GM19099 (cell line): ENCODE data around the gene SAMHD1.

Experiments used
- POLR2A ChIP-seq: IDR thresholded peaks from 3 replicates; pipeline ENCODE4 v1.6.1; 2011; ENCODE audit warnings: low read depth; ENCODE audit not compliant: insufficient read length; ENCODE audit errors: extremely low read depth

SAMHD1 gene

DNA sequence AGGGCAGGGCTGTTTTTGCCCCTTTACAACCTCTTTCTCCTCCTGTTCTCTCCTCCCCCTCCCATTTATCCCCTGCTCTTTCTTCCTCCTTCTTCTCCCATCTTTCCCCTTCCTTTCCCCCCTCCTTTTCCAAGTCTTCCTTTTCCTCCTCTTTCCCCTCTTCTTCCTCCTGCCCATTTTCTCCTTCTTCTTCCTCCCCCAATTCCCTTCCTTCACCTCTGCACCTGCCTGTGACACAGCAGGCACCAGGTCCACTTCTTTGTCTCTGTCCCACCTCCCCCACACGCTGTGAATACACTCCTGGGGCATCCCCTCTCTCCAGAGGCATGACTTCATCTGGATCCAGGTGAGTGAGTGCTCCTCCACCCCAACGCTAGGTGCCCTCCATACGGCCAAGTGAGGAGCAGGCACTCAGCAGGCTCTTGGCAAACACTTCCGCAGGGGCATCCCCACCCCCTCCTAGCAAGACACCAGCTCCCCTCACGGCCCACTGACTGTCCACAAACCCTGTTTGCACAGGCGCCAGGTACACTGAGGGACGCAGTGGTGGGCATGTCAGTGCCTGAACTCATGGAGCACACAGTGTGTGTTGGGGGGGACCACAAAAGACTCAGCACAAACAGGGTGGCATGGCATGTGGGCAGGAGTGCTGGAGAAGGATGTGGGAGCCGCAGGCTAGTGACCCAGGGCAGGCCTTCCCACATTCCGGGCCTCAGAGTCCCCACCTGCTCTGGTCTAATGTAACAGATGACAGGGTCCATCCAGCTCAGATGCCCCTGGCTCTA is 86.2 kb downstream of the SAMHD1 start:
- no peak for TF ChIP-seq POLR2A

DNA sequence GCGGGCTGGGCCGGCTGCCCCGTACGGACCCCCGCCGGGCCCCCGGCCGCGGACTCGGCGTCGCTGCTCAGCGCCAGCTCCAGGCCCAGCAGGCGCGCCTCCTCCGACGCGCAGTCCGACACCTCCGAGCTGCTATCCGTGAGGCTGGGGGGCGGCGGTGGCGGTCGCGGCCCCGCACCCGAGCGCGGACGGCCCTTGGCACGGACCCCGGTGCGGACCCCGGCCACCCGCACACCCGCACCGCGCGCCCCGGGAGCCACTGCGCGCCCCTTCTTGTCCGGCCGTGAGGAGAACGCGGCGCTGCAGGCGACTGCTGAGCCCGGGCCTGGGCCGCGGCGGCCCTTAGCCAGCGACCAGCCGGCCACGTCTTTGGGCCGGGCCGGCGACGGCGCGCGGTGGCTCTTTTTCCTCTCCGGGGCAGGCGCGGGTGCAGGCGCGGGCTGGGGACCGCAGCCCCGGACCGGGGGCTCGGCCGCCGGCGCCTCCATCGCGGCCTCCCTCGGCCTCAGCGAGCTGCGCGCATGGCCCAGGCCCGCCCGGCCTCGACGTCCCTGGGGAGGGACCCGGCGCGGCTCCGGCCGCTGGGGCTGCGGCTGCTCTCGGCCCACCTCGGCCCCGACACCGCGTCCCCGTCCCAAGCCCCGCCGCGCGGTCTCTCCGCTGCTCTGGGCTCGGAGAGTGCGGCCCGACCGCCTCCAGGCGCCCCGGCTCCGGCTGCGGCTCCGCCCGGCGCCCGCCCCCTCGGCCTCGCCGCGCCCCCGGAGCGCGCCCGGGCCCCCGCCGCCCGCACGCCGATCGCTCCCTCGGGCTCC is 88.4 kb downstream of the SAMHD1 start:
- peak; percentile 31 for TF ChIP-seq POLR2A

DNA sequence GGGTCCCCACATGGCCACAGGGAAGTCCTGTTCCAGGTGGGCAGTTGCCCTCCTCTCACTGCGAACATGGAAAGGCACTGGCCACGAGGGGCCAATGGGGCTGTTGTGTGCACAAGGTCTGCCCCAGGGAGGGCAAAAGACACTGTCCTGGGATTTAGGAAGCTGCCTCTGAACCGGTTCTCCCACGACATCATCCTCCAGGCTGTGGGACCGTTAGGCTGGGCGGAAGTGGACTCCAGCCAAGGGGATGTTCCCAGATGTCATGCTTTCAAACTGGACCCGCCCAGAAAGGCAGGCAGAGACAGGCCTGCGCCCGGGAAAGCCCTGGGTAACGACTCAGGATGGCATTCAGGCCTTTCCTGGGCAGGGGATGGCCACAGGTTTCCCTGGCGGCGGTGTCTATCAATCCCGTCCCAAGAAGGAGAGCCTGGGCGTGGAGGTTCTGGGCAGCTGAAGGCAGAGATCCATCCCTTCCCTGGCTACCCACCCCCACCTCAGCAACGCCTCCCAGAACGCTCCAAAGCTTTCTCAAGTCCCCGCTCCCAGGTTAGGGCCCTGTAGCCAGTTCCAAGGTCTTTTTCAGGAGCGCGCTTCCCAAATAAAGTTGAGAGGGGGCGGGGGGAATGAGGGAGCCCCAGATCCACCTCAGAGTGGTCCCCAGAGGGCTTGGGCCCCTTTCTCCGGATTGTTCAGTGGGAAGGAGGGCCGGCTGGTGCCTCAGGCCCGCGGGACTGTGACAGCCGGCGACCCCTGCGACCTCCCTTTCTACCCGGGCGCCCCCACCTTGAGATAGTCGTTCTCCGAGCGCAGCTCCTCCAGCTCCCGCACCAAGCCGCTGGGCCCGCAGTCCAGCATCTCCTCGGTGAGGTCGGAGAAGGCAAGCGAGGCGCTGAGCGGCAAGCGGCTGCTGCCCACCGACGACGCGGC is 89.4 kb downstream of the SAMHD1 start:
- TF ChIP-seq POLR2A = no peak

DNA sequence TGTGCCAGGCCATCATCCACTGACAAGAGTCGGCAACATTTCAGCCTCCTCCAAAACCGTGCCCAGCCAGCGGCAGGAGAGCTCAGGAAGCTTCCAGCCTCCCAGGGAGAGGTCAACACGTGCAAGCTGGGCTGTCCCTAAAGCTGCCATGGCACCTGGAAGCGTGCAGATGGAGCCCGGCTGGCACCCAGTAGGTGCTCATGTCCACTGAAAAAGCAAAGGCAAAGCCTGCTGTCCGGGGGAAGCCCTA is 90.0 kb downstream of the SAMHD1 start:
- TF ChIP-seq POLR2A = no peak

DNA sequence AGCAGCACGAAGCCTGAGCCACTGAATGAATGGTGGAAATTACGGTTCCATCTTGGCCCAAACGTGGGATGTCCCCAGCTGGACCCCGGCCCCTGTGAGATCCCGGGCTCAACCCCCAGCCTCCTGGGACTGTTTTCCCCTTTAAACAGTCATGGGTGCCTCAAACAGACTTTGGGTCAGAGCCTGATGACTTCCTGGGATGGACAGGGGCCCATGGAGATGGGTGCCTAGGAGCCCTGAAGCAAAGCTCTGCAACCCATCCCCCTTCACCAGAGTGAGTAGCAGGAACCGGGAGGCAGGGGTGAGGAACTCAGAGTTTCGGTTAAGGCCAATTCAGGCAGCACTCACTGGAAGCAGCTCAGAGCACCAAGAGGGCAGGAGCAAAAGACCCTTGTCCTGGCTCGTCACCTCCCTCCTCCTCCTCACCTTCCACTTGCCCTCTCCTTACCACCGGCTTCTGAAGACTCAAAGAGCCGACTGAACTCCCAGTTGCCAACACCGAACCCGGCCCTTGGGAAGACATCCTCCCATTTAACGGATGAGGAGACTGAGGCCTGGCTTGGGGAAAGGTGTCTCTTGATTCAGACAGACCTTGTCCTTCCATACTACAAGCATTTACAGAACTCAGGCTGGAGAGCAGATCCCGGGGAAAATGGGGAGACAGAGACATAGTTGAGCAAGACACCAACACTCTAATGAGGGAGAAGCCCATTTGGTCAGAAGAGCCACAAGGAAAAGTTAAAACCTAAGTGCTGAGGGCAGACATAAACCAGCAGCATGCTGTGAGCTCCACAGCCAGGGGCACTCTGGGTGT is 90.5 kb downstream of the SAMHD1 start:
- no peak for TF ChIP-seq POLR2A

DNA sequence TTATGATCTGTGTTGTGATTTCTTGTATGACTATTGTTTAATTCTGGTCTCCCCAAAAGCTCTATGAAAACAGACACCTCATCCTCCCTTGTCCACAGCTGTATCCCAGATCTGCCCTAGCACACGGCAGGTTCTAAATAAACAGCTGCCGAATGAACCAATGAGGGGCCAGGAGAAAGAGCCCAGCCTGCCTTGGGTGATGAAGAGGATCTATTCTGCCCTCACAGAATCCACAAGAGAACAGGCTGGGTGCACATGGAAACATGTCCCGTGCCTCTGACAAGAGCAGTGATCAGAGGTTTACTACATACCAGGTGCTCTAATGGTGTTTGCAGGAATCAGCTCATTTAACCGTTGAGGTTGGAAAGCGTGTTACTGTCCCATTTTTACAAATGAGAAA is 91.2 kb downstream of the SAMHD1 start:
- TF ChIP-seq POLR2A = no peak

DNA sequence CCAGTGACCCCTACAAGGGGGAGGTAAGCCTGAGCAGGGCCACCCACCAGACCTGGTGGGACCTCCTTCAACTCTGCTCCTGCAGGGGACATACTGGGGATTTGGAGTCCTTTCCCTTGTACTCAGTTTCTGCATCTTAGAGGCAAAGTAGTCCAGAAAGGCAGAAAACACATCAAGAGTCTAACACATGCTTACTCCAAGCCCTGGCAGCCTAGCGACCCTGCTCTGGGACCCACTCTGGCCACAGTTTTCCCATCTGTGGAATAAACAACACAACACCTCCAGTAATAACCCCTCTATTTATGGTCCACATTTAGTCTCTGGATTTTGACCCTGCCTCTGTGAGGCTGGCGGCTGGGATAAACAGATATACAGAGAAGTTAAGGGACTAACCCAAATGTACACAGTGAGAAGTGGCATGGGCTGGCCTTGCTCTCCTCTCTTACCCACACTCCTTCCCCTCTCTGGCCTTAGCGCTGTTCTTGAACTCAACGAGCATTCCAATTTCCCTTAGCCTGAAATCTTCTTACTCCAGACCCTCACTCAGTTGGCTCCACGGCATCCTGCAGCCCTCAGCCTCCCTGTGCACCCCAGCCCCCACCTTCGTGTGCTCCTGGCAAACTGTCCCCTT is 91.7 kb downstream of the SAMHD1 start:
- TF ChIP-seq POLR2A = no peak

DNA sequence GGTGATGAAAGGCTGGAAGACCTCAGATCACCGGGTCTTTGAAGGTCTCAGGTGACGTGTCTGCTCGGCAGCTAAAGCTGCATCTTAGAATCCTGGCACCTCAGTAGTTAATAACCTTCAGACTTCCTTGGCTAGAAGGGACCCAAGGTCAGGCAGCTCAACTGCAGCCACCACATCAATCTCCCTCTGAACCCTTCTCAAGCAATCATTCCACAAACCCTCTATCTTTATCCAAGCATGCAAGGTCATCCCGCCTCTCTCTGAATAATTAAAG is 92.3 kb downstream of the SAMHD1 start:
- no peak for TF ChIP-seq POLR2A

DNA sequence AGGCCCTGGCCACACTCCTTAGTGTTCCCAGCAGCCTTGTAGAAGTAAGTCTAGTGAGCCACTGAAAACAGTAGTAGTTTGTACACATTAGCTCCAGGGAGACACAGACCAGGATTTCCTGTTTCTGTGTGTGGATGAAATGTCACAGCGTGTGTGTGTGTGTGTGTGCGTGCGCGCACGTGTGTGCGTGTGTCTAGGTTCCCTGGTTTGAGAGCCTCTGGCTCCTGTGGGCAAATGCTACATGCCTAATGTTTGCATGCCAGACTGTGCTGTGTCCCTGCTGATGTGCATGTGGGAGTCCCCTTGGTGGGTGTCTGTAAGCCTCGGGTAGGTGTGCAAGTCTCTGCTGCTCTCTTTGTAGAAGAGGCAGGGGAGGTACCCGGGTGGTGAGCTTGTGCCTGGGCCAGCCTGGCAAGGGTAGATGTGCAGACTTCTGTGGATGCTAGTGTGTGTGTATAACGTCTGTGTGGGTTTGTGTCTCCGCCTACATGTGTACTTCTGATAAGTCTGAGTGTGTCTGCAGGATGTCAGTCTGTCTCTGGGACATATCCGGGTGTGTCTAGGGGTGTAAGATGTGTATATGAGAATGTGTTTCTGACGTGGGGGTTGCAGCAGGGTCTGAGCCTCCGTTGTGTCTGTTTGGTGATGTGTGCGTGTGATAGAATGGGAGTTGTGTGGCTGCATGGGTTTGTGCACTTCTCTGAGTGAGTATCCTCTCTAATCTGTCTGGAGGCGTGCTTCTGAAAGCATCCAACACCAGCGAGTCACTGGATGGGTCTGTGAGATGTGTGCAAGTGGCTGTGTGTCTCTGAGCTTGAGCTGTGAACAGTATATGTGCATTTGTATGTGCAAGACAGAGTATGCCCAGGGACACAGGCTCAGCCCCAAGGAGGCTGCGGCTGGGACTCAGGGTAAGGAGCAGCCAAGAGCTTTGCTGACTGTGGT is 94.5 kb downstream of the SAMHD1 start:
- no peak for TF ChIP-seq POLR2A

DNA sequence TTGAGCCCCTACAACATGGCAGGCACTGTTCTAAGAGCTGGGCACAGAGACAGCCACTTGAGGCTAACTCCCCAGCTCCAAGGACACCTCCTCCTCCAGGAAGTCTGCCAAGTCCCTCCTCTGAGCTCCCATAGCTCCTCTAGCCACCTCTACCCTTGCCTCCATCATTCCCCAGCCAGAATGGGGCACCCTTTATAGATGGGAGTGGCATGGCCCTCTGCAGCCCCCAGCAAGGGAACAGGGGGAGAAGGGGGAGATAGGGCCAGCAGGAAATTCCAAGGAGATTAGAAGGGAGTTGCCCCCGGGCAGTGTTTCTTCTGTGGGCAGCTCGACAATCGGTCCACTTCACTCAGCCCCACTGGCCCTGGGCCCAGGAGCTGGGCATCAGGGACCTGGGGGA is 95.3 kb downstream of the SAMHD1 start:
- no peak for TF ChIP-seq POLR2A

DNA sequence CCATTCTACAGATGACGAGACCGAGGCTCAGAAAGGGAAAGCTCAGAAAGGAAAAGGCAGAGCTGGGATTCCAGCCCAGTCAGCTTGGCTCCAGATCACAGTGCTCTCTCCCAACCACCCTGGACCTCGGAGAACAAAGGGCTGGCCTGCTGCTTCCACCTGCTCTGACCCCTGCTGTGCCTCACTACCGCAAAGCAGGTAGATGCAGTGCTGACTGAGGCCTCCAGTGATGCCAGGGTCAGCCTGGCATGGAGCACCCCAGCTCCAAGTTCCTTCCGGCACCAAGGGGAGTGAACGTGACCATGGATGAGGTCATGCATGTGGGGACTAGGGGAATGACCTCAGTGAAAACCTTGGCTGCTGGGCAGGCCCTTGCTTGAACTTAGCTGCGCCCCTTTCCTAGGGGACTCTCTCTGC is 96.3 kb downstream of the SAMHD1 start:
- no peak for TF ChIP-seq POLR2A

DNA sequence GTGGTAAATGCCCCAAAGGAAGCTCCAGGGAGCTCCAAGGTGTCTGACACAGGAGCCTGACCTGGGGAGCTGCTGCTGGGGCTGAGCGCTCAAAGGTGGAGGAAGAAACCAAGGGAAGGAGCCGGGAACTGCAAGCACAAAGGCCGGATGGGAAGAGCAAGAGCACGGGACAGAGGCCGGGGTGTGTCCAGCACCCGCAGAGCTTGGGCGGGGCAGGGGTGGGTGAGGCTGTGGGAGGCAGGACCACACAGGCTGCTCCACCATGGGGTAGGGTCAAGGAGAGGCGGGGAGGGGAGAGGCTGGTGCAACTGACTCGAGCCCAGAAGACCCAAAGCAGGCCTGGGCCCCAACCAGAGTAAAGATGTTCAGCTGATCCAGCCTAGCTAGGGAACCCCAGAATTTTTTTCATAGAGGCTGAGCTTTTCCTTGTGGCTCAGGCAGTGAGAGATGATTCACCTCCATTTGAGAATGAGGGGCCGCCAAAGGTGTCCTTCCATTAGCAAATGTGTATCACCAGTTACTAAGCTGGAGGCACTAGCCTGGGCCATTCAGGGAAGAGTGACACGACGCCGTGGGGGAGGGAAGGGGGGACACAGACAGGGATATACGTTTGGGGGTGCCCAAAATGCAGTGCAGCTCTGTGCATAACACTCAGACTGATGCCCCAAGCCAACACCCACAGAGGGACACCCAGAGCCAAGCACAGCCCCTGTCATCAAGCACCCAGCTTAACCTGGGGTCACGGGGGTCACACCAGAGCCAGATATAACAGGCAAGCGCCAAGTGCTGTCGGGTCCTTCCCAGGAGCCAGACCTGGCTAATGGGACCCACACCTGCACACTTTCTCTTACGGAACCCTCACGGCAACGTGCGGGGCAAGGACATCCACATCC is 96.9 kb downstream of the SAMHD1 start:
- TF ChIP-seq POLR2A = no peak
